Measurements from ENCODE around the gene CMTM7.
"Not testable (repeated sequence)": the region's sequence is repeated elsewhere in the genome, so short reads cannot be mapped to it uniquely, and the experiment has no call there.

CMTM7 gene

GRCh38 chr3:32438596-32439344 is 47.1 kb downstream of the CMTM7 start:
- DNase-seq (ENCODE audit: low read depth), result no peak

- DNase-seq (ENCODE audit: low read depth), result not testable (repeated sequence)
Measured at GRCh38 chr3:32439421-32439820, 47.8 kb downstream of the CMTM7 start.

- no peak for DNase-seq (ENCODE audit: low read depth)
Measured at GRCh38 chr3:32440611-32441350, 49.1 kb downstream of the CMTM7 start.

GRCh38 chr3:32442766-32443165 is 51.1 kb downstream of the CMTM7 start:
- no peak for DNase-seq (ENCODE audit: low read depth)

- DNase-seq (ENCODE audit: low read depth), result no peak
Measured at GRCh38 chr3:32443478-32443877, 51.8 kb downstream of the CMTM7 start.

GRCh38 chr3:32447865-32448400 is 56.3 kb downstream of the CMTM7 start:
- DNase-seq (ENCODE audit: low read depth), result no peak

GRCh38 chr3:32448686-32449474 is 57.2 kb downstream of the CMTM7 start:
- no peak for DNase-seq (ENCODE audit: low read depth)

- no peak for DNase-seq (ENCODE audit: low read depth)
Measured at GRCh38 chr3:32449691-32450090, 58.0 kb downstream of the CMTM7 start.

- no peak for DNase-seq (ENCODE audit: low read depth)
Measured at GRCh38 chr3:32450426-32450825, 58.8 kb downstream of the CMTM7 start.

GRCh38 chr3:32450992-32451659 is 59.5 kb downstream of the CMTM7 start:
- no peak for DNase-seq (ENCODE audit: low read depth)

GRCh38 chr3:32452009-32452408 is 60.4 kb downstream of the CMTM7 start:
- DNase-seq (ENCODE audit: low read depth), result no peak

GRCh38 chr3:32453346-32453745 is 61.7 kb downstream of the CMTM7 start:
- no peak for DNase-seq (ENCODE audit: low read depth)

GRCh38 chr3:32454111-32454510 is 62.5 kb downstream of the CMTM7 start:
- no peak for DNase-seq (ENCODE audit: low read depth)

GRCh38 chr3:32454731-32455608 is 63.3 kb downstream of the CMTM7 start:
- DNase-seq (ENCODE audit: low read depth), result no peak

- DNase-seq (ENCODE audit: low read depth), result no peak
Measured at GRCh38 chr3:32455609-32456428, 64.2 kb downstream of the CMTM7 start.

- DNase-seq (ENCODE audit: low read depth), result no peak
Measured at GRCh38 chr3:32456429-32457130, 64.9 kb downstream of the CMTM7 start.

- peak; percentile 32 for DNase-seq (ENCODE audit: low read depth)
Measured at GRCh38 chr3:32457971-32458471, 66.4 kb downstream of the CMTM7 start.

- no peak for DNase-seq (ENCODE audit: low read depth)
Measured at GRCh38 chr3:32459450-32459849, 67.8 kb downstream of the CMTM7 start.

All from stimulated activated CD4-positive, alpha-beta T cell treated with anti-CD3 and anti-CD28 coated beads, Interleukin-2, amount 100 ng/mL, for 4 hours (primary cell).